Measurements from ENCODE around the gene SH3PXD2B. TPM values are rescaled to one million over a fixed set of nuclear protein-coding genes. Genes with fewer than 3 reads are reported as not detected.

SH3PXD2B gene
- polyA plus RNA-seq, 3 donors = 24.8 to 37.7 (median 35.0) TPM

GRCh38 chr5:172428224-172429166 is 25.8 kb downstream of the SH3PXD2B start:
- DNase-seq (ENCODE audit: extremely low read depth in 1 of 11, low read depth in 9 of 11, low spot score in 4 of 11) = no peak

GRCh38 chr5:172427202-172427601 is 27.1 kb downstream of the SH3PXD2B start:
- DNase-seq (ENCODE audit: extremely low read depth in 1 of 11, low read depth in 9 of 11, low spot score in 4 of 11) = no peak

GRCh38 chr5:172426086-172426485 is 28.2 kb downstream of the SH3PXD2B start:
- no peak for DNase-seq (ENCODE audit: extremely low read depth in 1 of 11, low read depth in 9 of 11, low spot score in 4 of 11)

- no peak for DNase-seq (ENCODE audit: extremely low read depth in 1 of 11, low read depth in 9 of 11, low spot score in 4 of 11)
These were observed 28.9 kb downstream of the SH3PXD2B start for GRCh38 chr5:172425402-172425801.

GRCh38 chr5:172424808-172425207 is 29.5 kb downstream of the SH3PXD2B start:
- no peak for DNase-seq (ENCODE audit: extremely low read depth in 1 of 11, low read depth in 9 of 11, low spot score in 4 of 11)

- no peak for DNase-seq (ENCODE audit: extremely low read depth in 1 of 11, low read depth in 9 of 11, low spot score in 4 of 11)
These were observed 30.2 kb downstream of the SH3PXD2B start for GRCh38 chr5:172424111-172424490.

GRCh38 chr5:172423379-172424110 is 30.8 kb downstream of the SH3PXD2B start:
- no peak for DNase-seq (ENCODE audit: extremely low read depth in 1 of 11, low read depth in 9 of 11, low spot score in 4 of 11)

- no peak for DNase-seq (ENCODE audit: extremely low read depth in 1 of 11, low read depth in 9 of 11, low spot score in 4 of 11)
These were observed 32.1 kb downstream of the SH3PXD2B start for GRCh38 chr5:172422255-172422654.

- DNase-seq (ENCODE audit: extremely low read depth in 1 of 11, low read depth in 9 of 11, low spot score in 4 of 11) = no peak
These were observed 33.3 kb downstream of the SH3PXD2B start for GRCh38 chr5:172421020-172421419.

- no peak for DNase-seq (ENCODE audit: extremely low read depth in 1 of 11, low read depth in 9 of 11, low spot score in 4 of 11)
These were observed 33.9 kb downstream of the SH3PXD2B start for GRCh38 chr5:172420235-172420939.

GRCh38 chr5:172418862-172419814 is 35.2 kb downstream of the SH3PXD2B start:
- DNase-seq (ENCODE audit: extremely low read depth in 1 of 11, low read depth in 9 of 11, low spot score in 4 of 11) = no peak

- DNase-seq (ENCODE audit: extremely low read depth in 1 of 11, low read depth in 9 of 11, low spot score in 4 of 11) = peak in 9 of 11 donors; percentile 38 to 67 (median 53)
These were observed 36.2 kb downstream of the SH3PXD2B start for GRCh38 chr5:172417983-172418630.

- DNase-seq (ENCODE audit: extremely low read depth in 1 of 11, low read depth in 9 of 11, low spot score in 4 of 11) = no peak
These were observed 37.0 kb downstream of the SH3PXD2B start for GRCh38 chr5:172417130-172417841.

- no peak for DNase-seq (ENCODE audit: extremely low read depth in 1 of 11, low read depth in 9 of 11, low spot score in 4 of 11)
These were observed 38.7 kb downstream of the SH3PXD2B start for GRCh38 chr5:172415362-172416275.

- no peak for DNase-seq (ENCODE audit: extremely low read depth in 1 of 11, low read depth in 9 of 11, low spot score in 4 of 11)
These were observed 39.6 kb downstream of the SH3PXD2B start for GRCh38 chr5:172414531-172415361.

Data from renal cortex interstitium (tissue), 11 donors.